NCI-H2227 treated with DMSO at 0.1 percent for 48 hours (cell line): ENCODE results near the gene TCHHL1.

ENCODE experiments used
- DNase-seq: peaks from one replicate; lab custom pipeline; 2025; lab: John Stamatoyannopoulos, UW

TCHHL1 gene

GRCh38 chr1:152038871-152039270, 50.0 kb downstream of the TCHHL1 start:
- no peak for DNase-seq

GRCh38 chr1:152036267-152037216, 52.3 kb downstream of the TCHHL1 start, which contains the start of gene S100A11:
TSS of gene S100A11 (minus strand) at chr1:152037004. CDS start at chr1:152036915, 89 bp downstream.
- no peak for DNase-seq

GRCh38 chr1:152035539-152036266, 53.2 kb downstream of the TCHHL1 start:
- no peak for DNase-seq

DNA sequence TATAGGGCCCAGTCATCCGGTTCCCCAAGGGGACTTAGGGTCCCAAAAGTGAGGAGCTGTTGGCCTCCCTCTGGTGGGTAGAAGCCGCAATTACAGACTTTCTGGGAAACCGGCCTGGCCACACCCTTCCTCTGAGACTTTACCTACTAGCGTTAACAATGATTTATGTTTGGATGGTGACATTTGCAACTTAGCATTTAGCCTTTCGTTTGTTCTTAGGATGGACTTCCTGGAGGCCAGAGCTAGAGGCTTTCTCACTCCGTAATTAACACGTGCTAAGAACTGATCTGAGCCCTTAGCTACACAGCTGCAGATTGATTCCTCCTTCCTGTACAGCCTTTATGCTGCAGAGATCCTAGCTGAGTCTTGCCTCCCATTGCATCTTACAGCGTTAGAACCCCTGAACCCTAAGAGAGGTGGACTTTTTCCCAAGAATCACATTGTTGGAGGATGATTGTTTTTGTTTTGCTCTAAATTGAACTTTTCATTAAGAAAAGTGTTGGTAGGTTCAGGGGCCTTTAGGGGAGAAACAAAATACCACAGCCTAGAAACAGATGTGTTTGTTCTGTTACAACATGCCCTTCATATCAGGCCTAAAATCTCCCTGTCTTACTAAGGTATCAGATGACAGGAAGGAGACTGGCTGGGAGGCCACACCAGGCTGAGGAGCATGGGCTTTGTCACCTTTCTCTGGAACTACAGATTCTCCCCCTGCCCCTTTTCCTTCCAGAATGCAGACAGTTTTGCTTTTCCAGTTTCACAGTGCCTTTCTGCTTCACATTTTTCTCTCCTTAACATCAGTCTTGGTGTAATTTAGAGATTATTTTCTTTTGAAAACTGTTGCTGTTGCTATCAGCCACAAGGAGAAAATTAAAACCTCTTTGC, 54.0 kb downstream of the TCHHL1 start:
- DNase-seq, result no peak

- no peak for DNase-seq
Measured at GRCh38 chr1:152034324-152034653, 54.6 kb downstream of the TCHHL1 start.
